K562 (cell line): Measurements from ENCODE around the gene ANKRD6. TPM values are rescaled to one million over a fixed set of nuclear protein-coding genes. Genes with fewer than 3 reads are reported as not detected.

Experiments
- ATAC-seq: fragments of 200-7000 bp; cut with Tn5 transposase; 3 replicates; pipeline ENCODE4 v1.9.1; 2020; ENCODE audit warnings: moderate library complexity
- BruUV-seq: library from RNA; stranded (reverse); fragments of 400-500 nt; replicated peaks from 2 replicates; lab custom pipeline; 2021; lab: Mats Ljungman, UMichigan
- CTCF ChIA-PET: fragments of 300-600 bp; formaldehyde crosslinking; extraction: SDS; loops from one replicate; lab custom pipeline; 2021; ENCODE audit warnings: low intra/inter-chr PET ratio; lab: Yijun Ruan, JAX
- POLR2A ChIA-PET: fragments of 300-600, 350-650 bp; sonication (Branson Sonifier 250); formaldehyde crosslinking; extraction: SDS; loops from one replicate; lab custom pipeline; 2021; ENCODE audit warnings: antibody characterized with exemption, inconsistent platforms; lab: Yijun Ruan, JAX
- DNase-seq, 4 experiments: peaks; one replicate each; pipeline versions ENCODE4 v3.0.0 to v3.0.0-alpha.2; 2011 to 2018; ENCODE audit warnings: low spot score in 3 of 4, mixed read lengths in 3 of 4; ENCODE audit errors: extremely low read depth in 1 of 4
- FAIRE-seq: peaks from 2 replicates; lab custom pipeline; 2011; peaks lifted over from hg19 to GRCh38; lab: Jason Lieb, UNC
- H2AFZ ChIP-seq: 2 replicates; pipeline ENCODE4 v1.6.0; 2011; ENCODE audit warnings: low read depth, low read length, control low read depth, inconsistent platforms
- H3K27ac ChIP-seq: fragments of 200-600 bp; 3 replicates; pipeline ENCODE4 v1.8.0; 2011; ENCODE audit warnings: low read depth, mild to moderate bottlenecking, control low read depth, inconsistent platforms, low read length, moderate library complexity, mixed read lengths; ENCODE audit errors: extremely low read depth
- H3K27me3 ChIP-seq, 2 experiments: fragments of 300-600 bp in 1 of 2; 2 replicates in 1 of 2; 3 replicates in 1 of 2; pipeline versions ENCODE4 v1.6.0 to v1.8.0; 2011; ENCODE audit warnings: inconsistent platforms in 2 of 2, low read length in 2 of 2, mild to moderate bottlenecking in 1 of 2, mixed read lengths in 1 of 2, moderate library complexity in 1 of 2; ENCODE audit not compliant: control insufficient read depth in 2 of 2, insufficient read depth in 2 of 2
- H3K36me3 ChIP-seq: fragments of 300-600 bp; 3 replicates; pipeline ENCODE4 v1.8.0; 2011; ENCODE audit warnings: mild to moderate bottlenecking, low read length, inconsistent platforms; ENCODE audit not compliant: control insufficient read depth, insufficient read depth
- H3K4me1 ChIP-seq, 2 experiments: fragments of 200-600 bp in 1 of 2; replicated peaks in 1 of 2; 2 replicates in 1 of 2; 3 replicates in 1 of 2; pipeline versions ENCODE4 v1.5.1 to v1.8.0; 2011; ENCODE audit warnings: inconsistent platforms in 2 of 2, low read length in 2 of 2, mild to moderate bottlenecking in 1 of 2, mixed read lengths in 1 of 2, moderate library complexity in 1 of 2; ENCODE audit not compliant: control insufficient read depth in 2 of 2, insufficient read depth in 2 of 2
- H3K4me2 ChIP-seq: 2 replicates; pipeline ENCODE4 v1.6.1; 2011; ENCODE audit warnings: low read length, control low read depth, inconsistent platforms, mixed read lengths; ENCODE audit not compliant: insufficient read depth
- H3K4me3 ChIP-seq: fragments of 200-600 bp; sonication (generic), shearing (Covaris generic); 2 replicates; pipeline ENCODE4 v1.5.1; 2016; ENCODE audit warnings: control low read depth, inconsistent platforms
- H3K79me2 ChIP-seq: fragments of 200-600 bp; 3 replicates; pipeline ENCODE4 v1.8.0; 2011; ENCODE audit warnings: low read length, inconsistent platforms; ENCODE audit not compliant: control insufficient read depth, insufficient read depth
- H3K9ac ChIP-seq, 2 experiments: 2 replicates each; pipeline versions ENCODE4 v1.6.0 to v1.6.1; 2011; ENCODE audit warnings: low read depth in 2 of 2, low read length in 2 of 2, control low read depth in 1 of 2, inconsistent platforms in 1 of 2, mild to moderate bottlenecking in 1 of 2, mixed read lengths in 1 of 2; ENCODE audit not compliant: insufficient read depth in 1 of 2
- H3K9me1 ChIP-seq: one replicate; pipeline ENCODE4 v1.6.0; 2011; ENCODE audit warnings: inconsistent platforms, mild to moderate bottlenecking, low read length, moderate library complexity; ENCODE audit not compliant: control insufficient read depth, insufficient read depth
- H3K9me3 ChIP-seq: replicated peaks from 2 replicates; pipeline ENCODE4 v1.5.1; 2011; ENCODE audit warnings: low read depth, low read length, inconsistent platforms; ENCODE audit not compliant: control insufficient read depth, insufficient read depth
- H4K20me1 ChIP-seq: replicated peaks from 2 replicates; pipeline ENCODE4 v1.6.1; 2011; ENCODE audit warnings: low read length, inconsistent platforms, mixed read lengths; ENCODE audit not compliant: control insufficient read depth, insufficient read depth
- AFF4 ChIP-seq: sonication (generic); formaldehyde crosslinking; IDR thresholded peaks from 2 replicates; pipeline ENCODE4 v1.8.0; 2023; ENCODE audit warnings: mild to moderate bottlenecking, missing genetic modification reagents
- ATF7 ChIP-seq: fragments of 450-650 bp; IDR thresholded peaks from 2 replicates; pipeline ENCODE4 v1.7.1; 2014; ENCODE audit warnings: mild to moderate bottlenecking, moderate library complexity
- CEBPB ChIP-seq: fragments of 450-650 bp; IDR thresholded peaks from 2 replicates; pipeline ENCODE4 v1.6.1; 2016; ENCODE audit warnings: missing genetic modification characterization, missing compliant biosample characterization
- CEBPG ChIP-seq, 3 experiments: fragments of 200-800 bp in 1 of 3; sonication (Bioruptor generic) in 1 of 3; sonication (generic) in 1 of 3; formaldehyde crosslinking in 1 of 3; IDR thresholded peaks in 2 of 3; conservative IDR thresholded peaks in 1 of 3; 2 replicates each; pipeline versions ENCODE4 v1.6.1 to v1.8.0; 2016 to 2022; ENCODE audit warnings: missing compliant biosample characterization in 2 of 3, missing genetic modification characterization in 2 of 3, mild to moderate bottlenecking in 1 of 3, missing genetic modification reagents in 1 of 3
- POLR3G ChIP-seq: IDR thresholded peaks from 2 replicates; pipeline ENCODE4 v1.6.1; 2011; ENCODE audit not compliant: insufficient read length, insufficient replicate concordance; ENCODE audit errors: extremely low read depth
- ZBTB1 ChIP-seq: sonication (generic); formaldehyde crosslinking; IDR thresholded peaks from 2 replicates; pipeline ENCODE4 v1.8.1; 2023; ENCODE audit warnings: missing genetic modification reagents, low read depth, mild to moderate bottlenecking, borderline replicate concordance
- WGBS: fragments of 100-300 bp; shearing (Covaris generic); methylation state at CpG from one replicate; pipeline ENCODE4 v1.1.6; 2016; ENCODE audit warnings: low coverage, mixed read lengths; ENCODE audit not compliant: insufficient coverage; ENCODE audit errors: missing lambda C conversion rate; 5-methylcytosine and 5-hydroxymethylcytosine counted together
- in situ Hi-C: fragments of 300-500 bp; cut with MboI; formaldehyde crosslinking; loops from 4 replicates; pipeline ENCODE4 v1.15.0; 2018; ENCODE audit warnings: inconsistent platforms, mixed read lengths
- intact Hi-C: fragments of 100-400 bp; cut with micrococcal nuclease; formaldehyde crosslinking; loops from 2 replicates; pipeline ENCODE4 v1.14.2; 2022
- polyA plus RNA-seq, 8 experiments: library from polyadenylated mRNA; depleted of rRNA in 4 of 8; stranded (reverse) in 5 of 8; unstranded in 3 of 8; fragments of >200 nt; fragmentation: Nextera tagmentation in 2 of 8; fragmentation: Illumina TruSeq in 1 of 8; extraction: Ambion mirVana in 2 of 8; extraction: Trizol in 1 of 8; gene quantifications; 2 replicates each; pipeline versions ENCODE4 v1.2.1 to v1.2.3, GENCODE V29; 2011 to 2014; ENCODE audit warnings: inconsistent platforms in 1 of 8, missing spikeins in 1 of 8
- total RNA-seq, 7 experiments: library from RNA; depleted of rRNA in 6 of 7; stranded (reverse); fragments of >200 nt in 6 of 7; fragmentation: Illumina TruSeq in 2 of 7; extraction: Trizol in 2 of 7; gene quantifications; 2 replicates each; pipeline versions ENCODE4 v1.2.1 to v1.2.3, GENCODE V29; 2011 to 2021; ENCODE audit warnings: low replicate concordance in 1 of 7

ANKRD6 gene
- total and polyA plus RNA-seq, 9 of the 15 experiments (the other 6 are each of a cell fraction or from before 2014, with no cell fraction given) = 0.04 to 0.22 (median 0.08) TPM; not detected in 4

DNA sequence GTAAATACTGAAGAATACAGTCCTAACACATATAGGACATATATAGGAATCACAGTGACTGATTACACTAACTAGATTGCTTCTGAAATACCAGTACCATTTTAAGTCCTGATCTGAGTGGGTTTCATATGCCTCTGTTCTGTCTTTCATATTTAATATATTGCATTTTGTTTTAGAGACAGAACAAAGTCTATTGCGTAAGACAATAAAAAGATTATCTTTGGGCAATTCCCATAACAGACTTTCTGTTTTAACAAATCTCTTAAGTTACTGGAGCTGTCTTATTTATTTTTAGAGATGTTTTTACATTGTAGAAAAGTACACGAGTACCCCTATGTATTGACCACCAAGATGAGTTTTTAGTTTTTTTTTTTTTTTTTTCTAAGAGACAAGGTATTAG is 29.6 kb downstream of the ANKRD6 start:
- peaks cover 0 to 7% of the 10 kb centered on the region in 2 experiments; a peak in 4 of 5 replicates for H3K27me3 ChIP-seq
- no peak overlapping the region for H3K9ac ChIP-seq
- intact Hi-C loops = no loop called here
- 9% methylated on average over 2 of the region's 2 CpGs for WGBS
- POLR2A ChIA-PET = no interaction called here
- H3K27ac ChIP-seq = no peak overlapping the region
- H3K9me3 ChIP-seq = no peaks in the 10 kb centered on the region
- H3K36me3 ChIP-seq = no peaks in the 10 kb centered on the region
- no peak for TF ChIP-seq CEBPG (CRISPR knock-in tag; IDR thresholded peaks at IDR 0.05)
- TF ChIP-seq CEBPG (tag; conservative IDR thresholded peaks at IDR 0.05 in 1 of 2, IDR thresholded peaks at IDR 0.05 in 1 of 2) = peak; percentile 62 to 91
- no peak for TF ChIP-seq AFF4 (CRISPR knock-in tag)
- TF ChIP-seq ATF7 = no peak
- peak; percentile 84 for TF ChIP-seq CEBPB (tag)
- TF ChIP-seq ZBTB1 (CRISPR knock-in tag) = no peak
- no peak for TF ChIP-seq POLR3G
- H3K4me1 ChIP-seq = no peaks in the 10 kb centered on the region
- H4K20me1 ChIP-seq = no peaks in the 10 kb centered on the region
- H3K9me1 ChIP-seq = no peaks in the 10 kb centered on the region
- CTCF ChIA-PET = no interaction called here
- no peak overlapping the region for H2AFZ ChIP-seq
- no peak overlapping the region for H3K4me2 ChIP-seq
- no peaks in the 10 kb centered on the region for H3K79me2 ChIP-seq
- no peak for ATAC-seq
- FAIRE-seq = no peak
- no peak overlapping the region for H3K4me3 ChIP-seq
- in situ Hi-C loops = no loop called here
- no peak for DNase-seq
- no TSS peak for BruUV-seq
